ENCODE measurements around the gene CCDC116. TPM values are rescaled to one million over a fixed set of nuclear protein-coding genes. Genes with fewer than 3 reads are reported as not detected.

Gene CCDC116
- total RNA-seq, 1 donor from 2014 or later = 1.3 TPM

DNA sequence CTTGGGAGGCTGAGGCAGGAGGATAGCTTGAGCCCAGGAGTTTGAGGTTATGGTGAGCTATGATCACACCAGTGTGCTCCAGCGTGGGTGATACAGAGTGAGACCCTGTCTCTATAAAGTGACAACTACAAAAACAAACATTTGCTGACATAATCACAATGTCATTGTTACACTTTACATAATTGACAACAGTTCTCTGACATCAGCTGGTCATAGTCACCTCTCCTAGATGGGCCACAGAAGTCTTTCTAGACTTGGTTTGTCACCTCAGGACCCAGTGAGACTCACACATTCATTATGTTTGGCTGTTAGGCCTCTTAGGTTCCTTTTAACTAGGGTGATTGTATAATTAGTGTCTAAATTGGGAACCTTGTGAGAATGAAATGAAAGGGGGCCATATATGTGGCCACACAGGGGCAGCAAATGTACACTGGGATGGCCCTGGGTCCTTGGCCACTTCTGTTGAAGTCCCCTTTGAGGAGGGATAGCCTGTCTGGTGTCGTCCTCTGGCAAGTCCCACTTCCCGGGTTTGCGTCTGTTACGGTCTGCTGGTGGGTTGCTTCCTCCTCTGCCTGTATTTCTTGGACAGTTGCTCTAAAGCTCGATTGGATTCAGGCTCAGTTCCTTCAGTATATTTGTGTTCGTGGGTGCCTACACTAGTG lies 27.4 kb downstream of the CCDC116 start:
- Mint-ChIP-seq H3K9me3 (no peaks in the 10 kb centered on the region), H3K36me3 (no peaks in the 10 kb centered on the region), H3K4me3 (no peak overlapping the region), H3K4me1 (peaks cover 8% of the 10 kb centered on the region), H3K27me3 (ENCODE audit: low read depth) (peaks cover 16% of the 10 kb centered on the region), H3K27ac (no peak overlapping the region)
- no peak for DNase-seq (ENCODE audit: low spot score in 2 of 2, unreplicated experiment in 2 of 2)
- TF ChIP-seq, protein P1, sequence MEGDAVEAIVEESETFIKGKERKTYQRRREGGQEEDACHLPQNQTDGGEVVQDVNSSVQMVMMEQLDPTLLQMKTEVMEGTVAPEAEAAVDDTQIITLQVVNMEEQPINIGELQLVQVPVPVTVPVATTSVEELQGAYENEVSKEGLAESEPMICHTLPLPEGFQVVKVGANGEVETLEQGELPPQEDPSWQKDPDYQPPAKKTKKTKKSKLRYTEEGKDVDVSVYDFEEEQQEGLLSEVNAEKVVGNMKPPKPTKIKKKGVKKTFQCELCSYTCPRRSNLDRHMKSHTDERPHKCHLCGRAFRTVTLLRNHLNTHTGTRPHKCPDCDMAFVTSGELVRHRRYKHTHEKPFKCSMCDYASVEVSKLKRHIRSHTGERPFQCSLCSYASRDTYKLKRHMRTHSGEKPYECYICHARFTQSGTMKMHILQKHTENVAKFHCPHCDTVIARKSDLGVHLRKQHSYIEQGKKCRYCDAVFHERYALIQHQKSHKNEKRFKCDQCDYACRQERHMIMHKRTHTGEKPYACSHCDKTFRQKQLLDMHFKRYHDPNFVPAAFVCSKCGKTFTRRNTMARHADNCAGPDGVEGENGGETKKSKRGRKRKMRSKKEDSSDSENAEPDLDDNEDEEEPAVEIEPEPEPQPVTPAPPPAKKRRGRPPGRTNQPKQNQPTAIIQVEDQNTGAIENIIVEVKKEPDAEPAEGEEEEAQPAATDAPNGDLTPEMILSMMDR (IDR thresholded peaks at IDR 0.05; ENCODE audit: unreplicated experiment) = no peak

DNA sequence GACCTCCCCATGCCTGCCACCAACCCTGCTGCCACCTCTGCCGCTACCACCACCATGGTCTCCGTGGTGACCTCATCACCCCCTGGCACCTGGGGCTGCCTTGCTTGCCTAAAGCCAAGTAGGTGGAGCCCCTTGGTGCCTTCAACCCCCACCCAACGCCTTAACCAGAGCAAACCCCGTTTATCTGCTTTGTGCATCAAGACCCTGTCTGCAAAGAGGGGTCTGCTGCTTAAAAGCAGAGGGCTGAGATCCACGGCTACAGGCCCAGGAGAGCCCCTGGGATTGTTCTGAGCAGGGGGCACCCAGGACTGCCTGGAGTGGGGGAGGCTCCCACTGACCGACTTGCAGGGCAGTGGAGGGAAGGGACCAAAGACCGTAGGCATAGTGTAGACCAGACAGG lies 28.3 kb downstream of the CCDC116 start:
- peaks cover 16% of the 10 kb centered on the region for H3K27me3 Mint-ChIP-seq (ENCODE audit: low read depth)
- no peaks in the 10 kb centered on the region for H3K36me3 Mint-ChIP-seq
- TF ChIP-seq, protein P1 (IDR thresholded peaks at IDR 0.05; ENCODE audit: unreplicated experiment) = no peak
- peaks cover 8% of the 10 kb centered on the region for H3K4me1 Mint-ChIP-seq
- no peaks in the 10 kb centered on the region for H3K9me3 Mint-ChIP-seq
- H3K27ac Mint-ChIP-seq = no peak overlapping the region
- no peak overlapping the region for H3K4me3 Mint-ChIP-seq
- DNase-seq (ENCODE audit: low spot score in 2 of 2, unreplicated experiment in 2 of 2) = no peak

DNA sequence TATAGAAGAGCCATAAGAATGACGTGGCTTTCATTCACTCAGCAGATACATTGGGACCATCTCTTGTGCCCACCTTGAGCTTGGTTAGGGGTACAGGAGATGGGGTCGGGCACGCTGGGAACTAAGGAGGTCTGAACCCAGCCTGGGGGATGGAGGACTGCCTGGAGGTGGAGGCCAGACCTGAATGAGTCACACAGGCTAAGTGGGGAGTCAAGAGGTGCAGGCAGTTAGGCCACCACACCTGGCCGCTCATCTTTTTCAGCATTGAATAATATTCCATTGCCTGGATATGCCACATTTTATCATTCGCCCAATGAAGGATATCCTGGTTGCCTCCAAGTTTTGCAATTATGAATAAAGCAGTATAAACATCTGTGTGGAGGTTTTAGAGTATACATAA lies 29.4 kb downstream of the CCDC116 start:
- no peak overlapping the region for H3K4me3 Mint-ChIP-seq

DNA sequence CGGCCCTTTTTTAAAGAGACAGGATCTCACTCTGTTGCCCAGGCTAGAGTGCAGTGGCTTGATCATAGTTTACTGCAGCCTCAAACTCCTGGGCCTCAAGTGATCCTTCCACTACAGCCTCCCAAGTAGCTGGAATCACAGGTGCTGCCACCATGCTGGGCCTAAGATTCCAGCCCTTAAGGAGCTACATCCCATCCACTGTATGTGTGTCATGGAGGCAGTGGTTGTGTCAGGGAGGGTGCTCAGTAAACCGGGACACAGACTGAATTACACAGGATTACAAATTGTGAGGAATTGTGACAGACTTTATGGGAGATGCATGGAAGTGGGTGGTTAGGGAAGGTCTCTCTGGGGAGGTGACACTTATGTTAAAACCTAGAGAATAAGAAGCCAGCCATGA lies 31.2 kb downstream of the CCDC116 start:
- H3K27ac Mint-ChIP-seq = no peak overlapping the region
- DNase-seq (ENCODE audit: low spot score in 2 of 2, unreplicated experiment in 2 of 2) = no peak
- no peaks in the 10 kb centered on the region for H3K9me3 Mint-ChIP-seq
- H3K4me3 Mint-ChIP-seq = peak overlapping the region; percentile 7
- TF ChIP-seq, protein P1 (IDR thresholded peaks at IDR 0.05; ENCODE audit: unreplicated experiment) = no peak
- no peaks in the 10 kb centered on the region for H3K36me3 Mint-ChIP-seq
- peaks cover 9% of the 10 kb centered on the region for H3K4me1 Mint-ChIP-seq
- peaks cover 7% of the 10 kb centered on the region for H3K27me3 Mint-ChIP-seq (ENCODE audit: low read depth)

More for the DNA sequence above, 29.4 kb downstream of the CCDC116 start:
- no peaks in the 10 kb centered on the region for H3K9me3 Mint-ChIP-seq
- peaks cover 14% of the 10 kb centered on the region for H3K27me3 Mint-ChIP-seq (ENCODE audit: low read depth)
- DNase-seq (ENCODE audit: low spot score in 2 of 2, unreplicated experiment in 2 of 2) = no peak
- peaks cover 5% of the 10 kb centered on the region for H3K4me1 Mint-ChIP-seq
- TF ChIP-seq, protein P1 (IDR thresholded peaks at IDR 0.05; ENCODE audit: unreplicated experiment) = no peak
- no peak overlapping the region for H3K27ac Mint-ChIP-seq
- H3K36me3 Mint-ChIP-seq = no peaks in the 10 kb centered on the region

DNA sequence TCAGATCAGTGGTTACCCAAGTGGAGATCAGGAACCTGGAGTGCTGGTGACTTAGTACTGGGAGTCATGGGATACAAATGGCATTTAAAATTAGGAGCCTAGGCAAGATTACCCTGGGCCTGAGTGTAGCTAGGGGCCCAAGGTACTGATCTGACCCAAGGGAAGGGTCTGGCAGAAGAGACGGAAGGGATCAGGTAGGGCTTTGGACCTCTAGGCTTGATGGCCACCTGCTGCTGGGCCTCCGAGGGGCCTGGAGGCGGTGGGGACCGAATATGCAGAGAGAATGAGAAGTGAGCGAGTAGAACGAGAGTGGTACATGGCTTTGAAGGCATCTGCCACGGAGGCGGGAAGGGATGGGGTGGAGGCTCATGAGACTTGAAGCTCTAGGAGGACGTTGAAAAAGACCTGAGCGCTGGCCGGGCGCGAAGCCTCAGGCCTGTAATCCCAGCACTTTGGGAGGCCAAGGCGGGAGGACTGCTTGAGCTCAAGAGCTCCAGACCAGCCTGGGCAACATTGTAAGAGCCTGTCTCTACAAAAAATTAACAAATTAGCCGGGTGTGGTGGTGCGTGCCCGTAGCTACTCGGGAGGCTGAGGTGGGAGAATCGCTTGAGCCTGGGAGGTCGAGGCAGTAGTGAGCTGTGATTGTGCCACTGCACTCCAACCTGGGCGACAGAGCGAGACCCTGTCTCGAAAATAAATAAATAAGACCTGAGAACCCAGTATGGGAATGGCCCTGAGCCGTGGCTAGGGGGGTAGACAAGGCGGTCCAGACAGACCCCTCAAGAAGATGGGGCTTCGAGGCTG lies 32.7 kb downstream of the CCDC116 start:
- Mint-ChIP-seq H3K4me3 (peak overlapping the region; percentile 100), H3K36me3 (peaks cover 2% of the 10 kb centered on the region), H3K4me1 (peaks cover 9% of the 10 kb centered on the region), H3K9me3 (no peaks in the 10 kb centered on the region), H3K27ac (peak overlapping the region; percentile 99), H3K27me3 (ENCODE audit: low read depth) (peaks cover 7% of the 10 kb centered on the region)
- no peak for DNase-seq (ENCODE audit: low spot score in 2 of 2, unreplicated experiment in 2 of 2)
- TF ChIP-seq, protein P1 (IDR thresholded peaks at IDR 0.05; ENCODE audit: unreplicated experiment) = no peak

Data from mesothelial cell of epicardium (in vitro differentiated cells).